HG03066 (cell line): ENCODE data around the gene PIH1D1.
"Not testable (repeated sequence)": the region's sequence is repeated elsewhere in the genome, so short reads cannot be mapped to it uniquely, and the experiment has no call there.

Source experiments
- ATAC-seq: cut with Tn5 transposase; IDR thresholded peaks from one replicate; pipeline ENCODE4 v1.9.1; 2021; ENCODE audit warnings: low read depth; ENCODE audit not compliant: unreplicated experiment

The PIH1D1 gene

GRCh38 chr19:49481020-49481683 lies 29.5 kb upstream of the PIH1D1 start:
- no peak for ATAC-seq

GRCh38 chr19:49479975-49480628 lies 28.5 kb upstream of the PIH1D1 start:
- ATAC-seq: no peak

- ATAC-seq: no peak
These were observed 24.6 kb upstream of the PIH1D1 start for GRCh38 chr19:49475995-49476880.

GRCh38 chr19:49475191-49475917 lies 23.7 kb upstream of the PIH1D1 start:
- ATAC-seq: no peak

- no peak for ATAC-seq
These were observed 22.9 kb upstream of the PIH1D1 start for GRCh38 chr19:49474542-49474924.

GRCh38 chr19:49473868-49474541 lies 22.4 kb upstream of the PIH1D1 start, which contains the start of gene FLT3LG:
Gene FLT3LG (plus strand): TSS chr19:49474215. CDS start chr19:49474640, 425 bp downstream.
- no peak for ATAC-seq

GRCh38 chr19:49473501-49473867 lies 21.9 kb upstream of the PIH1D1 start:
- not testable (repeated sequence) for ATAC-seq

- no peak for ATAC-seq
These were observed 21.3 kb upstream of the PIH1D1 start for GRCh38 chr19:49472936-49473335.

- ATAC-seq: no peak
These were observed 19.0 kb upstream of the PIH1D1 start for GRCh38 chr19:49470615-49470978.

- ATAC-seq: no peak
These were observed 18.4 kb upstream of the PIH1D1 start for GRCh38 chr19:49469828-49470614.

GRCh38 chr19:49468746-49469447 lies 17.3 kb upstream of the PIH1D1 start:
- ATAC-seq: peak; percentile 45

GRCh38 chr19:49468199-49468598 lies 16.6 kb upstream of the PIH1D1 start:
- ATAC-seq: no peak

GRCh38 chr19:49465371-49465770 lies 13.8 kb upstream of the PIH1D1 start:
- ATAC-seq: no peak

- no peak for ATAC-seq
These were observed 12.5 kb upstream of the PIH1D1 start for GRCh38 chr19:49463960-49464740.

- ATAC-seq: no peak
These were observed 10.9 kb upstream of the PIH1D1 start for GRCh38 chr19:49462492-49462891.

- ATAC-seq: no peak
These were observed 10.0 kb upstream of the PIH1D1 start for GRCh38 chr19:49461656-49462055.

- not testable (repeated sequence) for ATAC-seq
These were observed 9.5 kb upstream of the PIH1D1 start for GRCh38 chr19:49461130-49461529.

- ATAC-seq: no peak
These were observed 7.8 kb upstream of the PIH1D1 start for GRCh38 chr19:49459388-49459787.
